KOPT-K1 (cell line): Measurements from ENCODE around the gene TMEM170A.
A peak's percentile ranks its signal among the peaks of the same experiment; 100 is the strongest.
"Not testable (repeated sequence)": the region's sequence is repeated elsewhere in the genome, so short reads cannot be mapped to it uniquely, and the experiment has no call there.

Source experiments
- H3K27ac ChIP-seq: fragments of 200-600 bp; sonication (generic); 2 replicates; pipeline ENCODE4 v1.5.1; 2016; ENCODE audit warnings: antibody characterized with exemption, mild to moderate bottlenecking, low read depth, low read length; ENCODE audit not compliant: poor library complexity, severe bottlenecking
- H3K36me3 ChIP-seq: fragments of 200-600 bp; sonication (generic); 2 replicates; pipeline ENCODE4 v1.5.1; 2017; ENCODE audit warnings: antibody characterized with exemption, mild to moderate bottlenecking, low read length, moderate library complexity; ENCODE audit not compliant: insufficient read depth
- H3K9me3 ChIP-seq: fragments of 200-600 bp; sonication (generic); 2 replicates; pipeline ENCODE4 v1.5.1; 2017; ENCODE audit warnings: antibody characterized with exemption, low read length, mild to moderate bottlenecking; ENCODE audit not compliant: insufficient read depth, poor library complexity, severe bottlenecking

TMEM170A gene

GRCh38 chr16:75445298-75445697 lies 19.2 kb downstream of the TMEM170A start:
- H3K36me3 ChIP-seq = peaks cover 46% of the 10 kb centered on the region
- no peak overlapping the region for H3K27ac ChIP-seq
- H3K9me3 ChIP-seq = no peaks in the 10 kb centered on the region

GRCh38 chr16:75443298-75443697 lies 21.2 kb downstream of the TMEM170A start:
- H3K9me3 ChIP-seq = no peaks in the 10 kb centered on the region
- peaks cover 30% of the 10 kb centered on the region for H3K36me3 ChIP-seq
- H3K27ac ChIP-seq = no peak overlapping the region

GRCh38 chr16:75433732-75434413 lies 30.6 kb downstream of the TMEM170A start:
- Histone ChIP-seq H3K9me3 (no peaks in the 10 kb centered on the region), H3K27ac (peak overlapping the region; percentile 64), H3K36me3 (no peaks in the 10 kb centered on the region)

- Histone ChIP-seq H3K27ac (peak within 1 kb of the TSS; percentile 64), H3K9me3 (no peaks in the 10 kb centered on the region), H3K36me3 (0 out of 2 replicates have a peak, but pooled peaks cover 3% of the 10 kb centered on the region)
Observed at GRCh38 chr16:75432828-75433731, 31.4 kb downstream of the TMEM170A start, which contains the start of gene CFDP1. CFDP1 (minus strand) TSS chr16:75433503; CDS start chr16:75433352, 151 bp downstream.

- no peak overlapping the region for H3K27ac ChIP-seq
- H3K9me3 ChIP-seq = no peaks in the 10 kb centered on the region
- H3K36me3 ChIP-seq = 0 out of 2 replicates have a peak, but pooled peaks cover 3% of the 10 kb centered on the region
Observed at GRCh38 chr16:75429621-75430403, 34.7 kb downstream of the TMEM170A start.

- H3K9me3 ChIP-seq, H3K27ac ChIP-seq: not testable (repeated sequence)
Observed at GRCh38 chr16:75426524-75426923, 38.0 kb downstream of the TMEM170A start.

GRCh38 chr16:75424105-75424762 lies 40.3 kb downstream of the TMEM170A start:
- H3K27ac ChIP-seq, H3K36me3 ChIP-seq, H3K9me3 ChIP-seq: not testable (repeated sequence)

More at GRCh38 chr16:75426524-75426923, 38.0 kb downstream of the TMEM170A start:
- not testable (repeated sequence) for H3K36me3 ChIP-seq

- Histone ChIP-seq H3K36me3 (0 out of 2 replicates have a peak, but pooled peaks cover 3% of the 10 kb centered on the region), H3K27ac (no peak overlapping the region)
Observed at GRCh38 chr16:75423723-75424104, 40.8 kb downstream of the TMEM170A start.

GRCh38 chr16:75421820-75422126 lies 42.7 kb downstream of the TMEM170A start:
- H3K27ac ChIP-seq = no peak overlapping the region
- no peaks in the 10 kb centered on the region for H3K9me3 ChIP-seq
- no peaks in the 10 kb centered on the region for H3K36me3 ChIP-seq

More at GRCh38 chr16:75423723-75424104, 40.8 kb downstream of the TMEM170A start:
- H3K9me3 ChIP-seq = no peaks in the 10 kb centered on the region

GRCh38 chr16:75420987-75421819 lies 43.3 kb downstream of the TMEM170A start:
- H3K9me3 ChIP-seq = no peaks in the 10 kb centered on the region
- no peaks in the 10 kb centered on the region for H3K36me3 ChIP-seq
- H3K27ac ChIP-seq = peak overlapping the region; percentile 26

- no peaks in the 10 kb centered on the region for H3K9me3 ChIP-seq
- no peak overlapping the region for H3K27ac ChIP-seq
Observed at GRCh38 chr16:75416904-75417565, 47.5 kb downstream of the TMEM170A start.

GRCh38 chr16:75415169-75415905 lies 49.2 kb downstream of the TMEM170A start:
- no peaks in the 10 kb centered on the region for H3K9me3 ChIP-seq
- H3K27ac ChIP-seq = no peak overlapping the region
- H3K36me3 ChIP-seq = peaks cover 30% of the 10 kb centered on the region

More at GRCh38 chr16:75416904-75417565, 47.5 kb downstream of the TMEM170A start:
- peaks cover 17% of the 10 kb centered on the region; the same call in 1 of the 2 replicates for H3K36me3 ChIP-seq

GRCh38 chr16:75413951-75414350 lies 50.5 kb downstream of the TMEM170A start:
- H3K36me3 ChIP-seq = peaks cover 40% of the 10 kb centered on the region
- no peak overlapping the region for H3K27ac ChIP-seq

More at GRCh38 chr16:75413951-75414350, 50.5 kb downstream of the TMEM170A start:
- no peaks in the 10 kb centered on the region for H3K9me3 ChIP-seq
